Fibroblast of lung (primary cell): ENCODE data around the gene STIM1. TPM values are rescaled to one million over a fixed set of nuclear protein-coding genes. Genes with fewer than 3 reads are reported as not detected.

ENCODE experiments used
- DNase-seq, 2 donors: peaks; one replicate each; pipeline versions ENCODE4 v3.0.0 to v3.0.0-alpha.2; 2010; ENCODE audit warnings: low read depth in 2 of 2
- H2AFZ ChIP-seq: 2 replicates; pipeline ENCODE4 v1.5.1; 2012; ENCODE audit warnings: low read length, control low read depth, inconsistent platforms
- H3K27ac ChIP-seq: 2 replicates; pipeline ENCODE4 v1.5.1; 2011; ENCODE audit warnings: low read length, control low read depth; ENCODE audit not compliant: insufficient read depth
- H3K27me3 ChIP-seq: 2 replicates; pipeline ENCODE4 v1.5.1; 2011; ENCODE audit warnings: mild to moderate bottlenecking, low read length; ENCODE audit not compliant: control insufficient read depth, insufficient read depth
- H3K36me3 ChIP-seq: 2 replicates; pipeline ENCODE4 v1.5.1; 2011; ENCODE audit warnings: low read length; ENCODE audit not compliant: control insufficient read depth, insufficient read depth
- H3K4me1 ChIP-seq: 2 replicates; pipeline ENCODE4 v1.5.1; 2011; ENCODE audit warnings: low read length; ENCODE audit not compliant: control insufficient read depth, insufficient read depth; ENCODE audit errors: extremely low read depth
- H3K4me2 ChIP-seq: 2 replicates; pipeline ENCODE4 v1.5.1; 2011; ENCODE audit warnings: low read length, control low read depth; ENCODE audit not compliant: insufficient read depth; ENCODE audit errors: extremely low read depth
- H3K4me3 ChIP-seq, 4 experiments: fragments of 200-600 bp in 1 of 4; sonication (generic) in 1 of 4; replicated peaks in 1 of 4; 2 replicates each; pipeline ENCODE4 v1.5.1; 2011 to 2016; ENCODE audit warnings: low read length in 4 of 4, low read depth in 3 of 4, mild to moderate bottlenecking in 3 of 4, control low read depth in 2 of 4, inconsistent platforms in 1 of 4, mixed read lengths in 1 of 4; ENCODE audit not compliant: insufficient read depth in 1 of 4; ENCODE audit errors: control extremely low read depth in 1 of 4
- H3K79me2 ChIP-seq: 2 replicates; pipeline ENCODE4 v1.5.1; 2012; ENCODE audit warnings: mild to moderate bottlenecking, low read length, inconsistent platforms; ENCODE audit not compliant: control insufficient read depth, insufficient read depth
- H3K9ac ChIP-seq: 2 replicates; pipeline ENCODE4 v1.5.1; 2011; ENCODE audit warnings: mild to moderate bottlenecking, low read length, control low read depth; ENCODE audit not compliant: insufficient read depth
- H3K9me3 ChIP-seq: 2 replicates; pipeline ENCODE4 v1.5.1; 2012; ENCODE audit warnings: low read depth, low read length; ENCODE audit not compliant: control insufficient read depth, insufficient read depth
- H4K20me1 ChIP-seq: 2 replicates; pipeline ENCODE4 v1.5.1; 2011; ENCODE audit warnings: low read length; ENCODE audit not compliant: control insufficient read depth, insufficient read depth; ENCODE audit errors: extremely low read depth
- CTCF ChIP-seq, 2 donors: IDR thresholded peaks in 1 of 2; conservative IDR thresholded peaks in 1 of 2; 1 replicate in 1 of 2; 2 replicates in 1 of 2; pipeline ENCODE4 v1.5.1; 2011 to 2012; ENCODE audit warnings: low read length in 2 of 2, control low read depth in 1 of 2, inconsistent platforms in 1 of 2, low read depth in 1 of 2, mild to moderate bottlenecking in 1 of 2
- EZH2 ChIP-seq: IDR thresholded peaks from 2 replicates; pipeline ENCODE4 v1.5.1; 2012; ENCODE audit warnings: low read length, control low read depth, mild to moderate bottlenecking; ENCODE audit errors: missing control alignments
- polyA plus RNA-seq, 2 donors: library from polyadenylated mRNA; depleted of rRNA in 1 of 2; stranded (reverse) in 1 of 2; unstranded in 1 of 2; fragments of >200 nt; gene quantifications; 2 replicates each; pipeline ENCODE4 v1.2.1, GENCODE V29; 2011 to 2012; ENCODE audit warnings: missing spikeins in 1 of 2
- total RNA-seq: library from RNA; depleted of rRNA; stranded (reverse); fragments of >200 nt; gene quantifications from 2 replicates; pipeline ENCODE4 v1.2.1, GENCODE V29; 2014

The STIM1 gene
- total and polyA plus RNA-seq, 2 donors (not counting 1 experiment from before 2014, with no cell fraction given), result 38.1 to 44.6 TPM

GRCh38 chr11:3936517-3936916 is 81.1 kb downstream of the STIM1 start:
- Histone ChIP-seq H3K9me3 (no peaks in the 10 kb centered on the region), H3K36me3 (no peaks in the 10 kb centered on the region), H3K27me3 (no peaks in the 10 kb centered on the region), H3K4me1 (peaks cover 2% of the 10 kb centered on the region), H3K79me2 (no peaks in the 10 kb centered on the region), H3K4me3 (no peak overlapping the region), H3K27ac (no peak overlapping the region), H3K4me2 (no peak overlapping the region), H4K20me1 (no peaks in the 10 kb centered on the region), H3K9ac (no peak overlapping the region), H2AFZ (no peak overlapping the region)
- no peak for DNase-seq
- TF ChIP-seq CTCF (conservative IDR thresholded peaks at IDR 0.05 in 1 of 2, IDR thresholded peaks at IDR 0.05 in 1 of 2; ENCODE audit: low read depth in 1 of 2, low read length in 2 of 2), result no peak
- TF ChIP-seq EZH2, result no peak

GRCh38 chr11:3939211-3939610 is 83.7 kb downstream of the STIM1 start:
- peak overlapping the region in 1 of 4 experiments; percentile 21 for H3K4me3 ChIP-seq
- no peak overlapping the region for H2AFZ ChIP-seq
- H3K9ac ChIP-seq, result no peak overlapping the region

GRCh38 chr11:3939651-3940190 is 84.3 kb downstream of the STIM1 start:
- Histone ChIP-seq H2AFZ (no peak overlapping the region), H4K20me1 (no peaks in the 10 kb centered on the region), H3K9ac (no peak overlapping the region), H3K4me1 (peaks cover 2% of the 10 kb centered on the region), H3K4me3 (peak overlapping the region in 1 of 4 experiments; percentile 21), H3K27ac (peak overlapping the region; percentile 57), H3K4me2 (peak overlapping the region; percentile 51), H3K27me3 (no peaks in the 10 kb centered on the region), H3K9me3 (no peaks in the 10 kb centered on the region), H3K36me3 (no peaks in the 10 kb centered on the region), H3K79me2 (no peaks in the 10 kb centered on the region)
- TF ChIP-seq CTCF (conservative IDR thresholded peaks at IDR 0.05 in 1 of 2, IDR thresholded peaks at IDR 0.05 in 1 of 2; ENCODE audit: low read depth in 1 of 2, low read length in 2 of 2) (no peak), EZH2 (no peak)
- DNase-seq, result peak; percentile 76 to 85

More at GRCh38 chr11:3939211-3939610, 83.7 kb downstream of the STIM1 start:
- Histone ChIP-seq H3K4me1 (peaks cover 2% of the 10 kb centered on the region), H4K20me1 (no peaks in the 10 kb centered on the region), H3K27ac (peak overlapping the region; percentile 57), H3K4me2 (peak overlapping the region; percentile 32), H3K79me2 (no peaks in the 10 kb centered on the region), H3K27me3 (no peaks in the 10 kb centered on the region), H3K9me3 (no peaks in the 10 kb centered on the region), H3K36me3 (no peaks in the 10 kb centered on the region)
- DNase-seq, result peak; percentile 94 to 96
- TF ChIP-seq EZH2, result no peak
- TF ChIP-seq CTCF (conservative IDR thresholded peaks at IDR 0.05 in 1 of 2, IDR thresholded peaks at IDR 0.05 in 1 of 2; ENCODE audit: low read depth in 1 of 2, low read length in 2 of 2), result no peak
